Measurements from ENCODE around the gene THSD7B. TPM values are rescaled to one million over a fixed set of nuclear protein-coding genes. Genes with fewer than 3 reads are reported as not detected.

The THSD7B gene
- total RNA-seq, 1 donor = under 0.01 TPM

DNA sequence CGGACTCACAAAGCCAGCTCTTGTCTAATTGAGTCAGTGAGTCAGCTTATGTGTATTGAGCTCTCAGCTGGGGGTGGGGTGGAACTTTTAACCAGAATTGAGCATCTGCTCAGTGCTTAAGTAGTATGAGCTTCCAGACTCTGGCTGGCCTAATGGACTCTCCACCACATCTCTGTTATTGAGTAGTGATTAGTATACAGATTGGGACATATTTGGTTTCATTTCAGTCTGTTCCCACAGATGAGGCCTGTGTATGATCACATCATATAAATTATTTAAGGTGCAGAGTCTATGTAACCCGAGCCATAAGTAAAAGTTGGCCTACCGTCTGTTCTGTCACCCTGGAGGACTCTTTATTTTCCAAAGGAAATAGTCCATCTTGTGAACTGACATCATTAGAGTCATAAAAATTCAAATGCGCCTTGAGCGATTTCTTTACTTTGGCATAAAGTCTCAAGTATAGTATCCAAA is 152.1 kb downstream of the THSD7B start:
- Histone ChIP-seq H3K27me3 (ENCODE audit: insufficient read depth, low read length) (no peaks in the 10 kb centered on the region), H3K4me1 (ENCODE audit: insufficient read depth, low read length) (no peaks in the 10 kb centered on the region), H3K4me3 (ENCODE audit: insufficient read depth, low read length) (no peak overlapping the region), H3K9me3 (ENCODE audit: low read depth, low read length) (no peaks in the 10 kb centered on the region), H2AFZ (ENCODE audit: low read length) (no peak overlapping the region), H4K20me1 (ENCODE audit: insufficient read depth, low read length) (no peaks in the 10 kb centered on the region), H3K27ac (ENCODE audit: low read depth, low read length) (no peak overlapping the region), H3K36me3 (ENCODE audit: insufficient read depth, low read length) (no peaks in the 10 kb centered on the region), H3K4me2 (ENCODE audit: insufficient read depth, low read length) (no peak overlapping the region), H3K79me2 (ENCODE audit: insufficient read depth, low read length) (no peaks in the 10 kb centered on the region)
- DNase-seq (ENCODE audit: insufficient read length, low spot score, missing footprints) = no peak
- TF ChIP-seq, protein P1, sequence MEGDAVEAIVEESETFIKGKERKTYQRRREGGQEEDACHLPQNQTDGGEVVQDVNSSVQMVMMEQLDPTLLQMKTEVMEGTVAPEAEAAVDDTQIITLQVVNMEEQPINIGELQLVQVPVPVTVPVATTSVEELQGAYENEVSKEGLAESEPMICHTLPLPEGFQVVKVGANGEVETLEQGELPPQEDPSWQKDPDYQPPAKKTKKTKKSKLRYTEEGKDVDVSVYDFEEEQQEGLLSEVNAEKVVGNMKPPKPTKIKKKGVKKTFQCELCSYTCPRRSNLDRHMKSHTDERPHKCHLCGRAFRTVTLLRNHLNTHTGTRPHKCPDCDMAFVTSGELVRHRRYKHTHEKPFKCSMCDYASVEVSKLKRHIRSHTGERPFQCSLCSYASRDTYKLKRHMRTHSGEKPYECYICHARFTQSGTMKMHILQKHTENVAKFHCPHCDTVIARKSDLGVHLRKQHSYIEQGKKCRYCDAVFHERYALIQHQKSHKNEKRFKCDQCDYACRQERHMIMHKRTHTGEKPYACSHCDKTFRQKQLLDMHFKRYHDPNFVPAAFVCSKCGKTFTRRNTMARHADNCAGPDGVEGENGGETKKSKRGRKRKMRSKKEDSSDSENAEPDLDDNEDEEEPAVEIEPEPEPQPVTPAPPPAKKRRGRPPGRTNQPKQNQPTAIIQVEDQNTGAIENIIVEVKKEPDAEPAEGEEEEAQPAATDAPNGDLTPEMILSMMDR (IDR thresholded peaks at IDR 0.05; ENCODE audit: extremely low read depth, low read depth, low read length) = no peak

DNA sequence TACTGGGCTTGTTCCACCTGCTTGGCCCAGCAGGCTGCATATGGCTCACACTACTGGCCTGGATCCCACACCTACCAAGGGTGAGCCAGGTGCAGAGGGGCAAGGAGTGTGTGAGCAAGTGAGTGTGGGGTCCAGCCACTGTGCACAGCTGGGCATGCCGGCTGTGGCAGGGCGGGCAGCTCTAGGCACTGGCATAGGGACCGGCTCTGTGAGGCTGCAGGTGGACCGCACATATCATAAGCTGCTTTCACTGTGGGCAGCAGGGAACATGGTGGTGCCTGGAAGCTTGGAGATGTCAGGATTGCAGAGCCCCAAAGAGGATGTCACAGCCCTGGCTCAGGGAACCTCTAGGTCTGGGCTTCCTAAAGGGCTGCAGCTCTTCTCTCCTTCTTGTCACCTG is 154.3 kb downstream of the THSD7B start:
- TF ChIP-seq, protein P1 (IDR thresholded peaks at IDR 0.05; ENCODE audit: extremely low read depth, low read depth, low read length) = no peak
- H3K79me2 ChIP-seq (ENCODE audit: insufficient read depth, low read length) = no peaks in the 10 kb centered on the region
- H3K27ac ChIP-seq (ENCODE audit: low read depth, low read length) = no peak overlapping the region
- H3K4me2 ChIP-seq (ENCODE audit: insufficient read depth, low read length) = no peak overlapping the region
- no peaks in the 10 kb centered on the region for H3K36me3 ChIP-seq (ENCODE audit: insufficient read depth, low read length)
- no peaks in the 10 kb centered on the region for H3K27me3 ChIP-seq (ENCODE audit: insufficient read depth, low read length)
- no peaks in the 10 kb centered on the region for H3K4me1 ChIP-seq (ENCODE audit: insufficient read depth, low read length)
- no peak for DNase-seq (ENCODE audit: insufficient read length, low spot score, missing footprints)
- no peaks in the 10 kb centered on the region for H3K9me3 ChIP-seq (ENCODE audit: low read depth, low read length)
- no peak overlapping the region for H3K4me3 ChIP-seq (ENCODE audit: insufficient read depth, low read length)
- no peak overlapping the region for H2AFZ ChIP-seq (ENCODE audit: low read length)
- H4K20me1 ChIP-seq (ENCODE audit: insufficient read depth, low read length) = no peaks in the 10 kb centered on the region

DNA sequence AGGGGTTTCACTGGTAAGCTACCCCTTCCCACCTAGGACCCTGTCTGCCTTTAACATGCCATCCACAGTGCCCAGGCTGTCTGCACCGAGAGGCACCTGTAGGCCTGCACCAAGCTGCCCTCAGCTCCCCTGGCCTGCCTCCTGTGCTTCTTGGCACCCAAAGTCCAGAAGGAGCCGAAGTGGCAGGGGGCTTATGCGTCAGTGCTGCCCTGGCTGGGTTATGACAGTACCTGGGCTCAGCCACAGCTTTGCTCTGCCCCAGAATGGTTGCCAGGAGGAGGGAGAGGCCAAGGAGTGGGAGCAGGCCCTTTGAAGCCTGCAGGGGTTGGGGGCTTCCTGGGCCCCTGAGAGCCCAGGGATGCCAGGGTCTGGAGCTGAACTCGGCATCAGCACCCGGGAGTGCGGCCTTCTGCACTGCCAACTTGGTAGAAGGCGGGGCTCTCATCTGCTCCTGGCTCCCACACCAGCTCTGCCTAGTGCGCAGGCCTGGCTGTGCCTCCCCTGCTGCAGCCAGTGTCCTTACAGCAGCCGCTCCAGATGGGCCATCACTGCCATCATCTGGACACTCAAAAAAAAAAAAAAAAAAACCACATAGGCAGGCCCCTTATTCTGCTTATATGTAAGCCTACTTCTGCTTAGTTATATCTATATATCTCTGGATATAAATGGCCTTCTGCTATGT is 155.4 kb downstream of the THSD7B start:
- no peaks in the 10 kb centered on the region for H3K9me3 ChIP-seq (ENCODE audit: low read depth, low read length)
- DNase-seq (ENCODE audit: insufficient read length, low spot score, missing footprints) = no peak
- H4K20me1 ChIP-seq (ENCODE audit: insufficient read depth, low read length) = no peaks in the 10 kb centered on the region
- no peaks in the 10 kb centered on the region for H3K79me2 ChIP-seq (ENCODE audit: insufficient read depth, low read length)
- H3K27me3 ChIP-seq (ENCODE audit: insufficient read depth, low read length) = no peaks in the 10 kb centered on the region
- no peak overlapping the region for H3K4me3 ChIP-seq (ENCODE audit: insufficient read depth, low read length)
- H2AFZ ChIP-seq (ENCODE audit: low read length) = no peak overlapping the region
- no peak overlapping the region for H3K27ac ChIP-seq (ENCODE audit: low read depth, low read length)
- TF ChIP-seq, protein P1 (IDR thresholded peaks at IDR 0.05; ENCODE audit: extremely low read depth, low read depth, low read length) = no peak
- H3K4me1 ChIP-seq (ENCODE audit: insufficient read depth, low read length) = no peaks in the 10 kb centered on the region
- no peaks in the 10 kb centered on the region for H3K36me3 ChIP-seq (ENCODE audit: insufficient read depth, low read length)
- no peak overlapping the region for H3K4me2 ChIP-seq (ENCODE audit: insufficient read depth, low read length)

GRCh38 chr2:136927156-136927555 is 161.8 kb downstream of the THSD7B start:
- Histone ChIP-seq H3K4me1 (ENCODE audit: insufficient read depth, low read length) (no peaks in the 10 kb centered on the region), H4K20me1 (ENCODE audit: insufficient read depth, low read length) (no peaks in the 10 kb centered on the region), H3K27me3 (ENCODE audit: insufficient read depth, low read length) (no peaks in the 10 kb centered on the region), H3K4me3 (ENCODE audit: insufficient read depth, low read length) (no peak overlapping the region), H2AFZ (ENCODE audit: low read length) (no peak overlapping the region), H3K79me2 (ENCODE audit: insufficient read depth, low read length) (no peaks in the 10 kb centered on the region), H3K9me3 (ENCODE audit: low read depth, low read length) (no peaks in the 10 kb centered on the region), H3K4me2 (ENCODE audit: insufficient read depth, low read length) (no peak overlapping the region), H3K36me3 (ENCODE audit: insufficient read depth, low read length) (no peaks in the 10 kb centered on the region), H3K27ac (ENCODE audit: low read depth, low read length) (no peak overlapping the region)
- TF ChIP-seq, protein P1 (IDR thresholded peaks at IDR 0.05; ENCODE audit: extremely low read depth, low read depth, low read length) = no peak
- no peak for DNase-seq (ENCODE audit: insufficient read length, low spot score, missing footprints)

All from osteoblast (primary cell).